Measurements from ENCODE around the gene DPH1.

DPH1 gene

GRCh38 chr17:2017274-2017941 lies 12.5 kb upstream of the DPH1 start:
- no peak for DNase-seq (ENCODE audit: extremely low read depth, low read depth)

DNA sequence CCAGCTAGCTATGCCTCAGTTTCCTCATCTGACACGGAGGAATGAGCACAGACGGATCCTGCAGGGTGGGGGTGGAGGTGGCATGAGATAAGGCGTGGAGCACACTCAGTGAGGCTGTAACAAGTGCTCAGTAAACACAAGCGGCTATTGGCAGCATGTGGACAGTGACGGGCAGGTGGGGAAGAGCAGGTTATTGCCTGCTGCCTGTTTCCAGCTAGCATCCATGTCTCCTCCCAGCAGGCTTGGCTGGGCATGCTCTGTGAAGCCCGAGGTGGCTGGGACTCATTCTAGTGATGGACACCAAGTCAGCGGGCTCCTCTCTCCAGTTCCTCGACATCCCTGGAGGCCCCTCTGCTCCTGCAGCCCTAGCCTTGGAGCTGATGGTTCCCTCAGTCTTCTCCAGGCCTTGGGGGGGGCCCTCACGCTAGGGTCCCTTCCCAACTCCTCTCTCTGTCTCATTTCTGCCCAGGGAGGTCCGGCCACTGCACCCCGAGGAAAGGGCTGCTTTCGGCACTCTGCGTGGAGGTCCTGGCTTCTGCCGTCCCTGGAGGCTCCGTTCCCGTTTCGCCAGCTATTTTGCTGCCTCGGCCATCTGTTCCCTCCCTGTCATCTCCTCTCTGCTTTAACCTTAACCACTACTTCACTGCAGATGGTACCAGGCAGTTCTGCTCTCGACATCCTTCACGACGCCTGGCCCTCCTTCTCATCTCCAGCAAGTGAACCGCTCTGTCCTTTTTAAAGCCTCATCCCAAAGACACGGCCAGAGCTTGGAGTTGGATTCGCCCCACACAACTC lies 11.0 kb upstream of the DPH1 start:
- no peak for TF ChIP-seq CTCF (IDR thresholded peaks at IDR 0.05; ENCODE audit: low read depth, low read length)
- no peak for DNase-seq (ENCODE audit: extremely low read depth, low read depth)

More at GRCh38 chr17:2017274-2017941, 12.5 kb upstream of the DPH1 start:
- no peak for TF ChIP-seq CTCF (IDR thresholded peaks at IDR 0.05; ENCODE audit: low read depth, low read length)

DNA sequence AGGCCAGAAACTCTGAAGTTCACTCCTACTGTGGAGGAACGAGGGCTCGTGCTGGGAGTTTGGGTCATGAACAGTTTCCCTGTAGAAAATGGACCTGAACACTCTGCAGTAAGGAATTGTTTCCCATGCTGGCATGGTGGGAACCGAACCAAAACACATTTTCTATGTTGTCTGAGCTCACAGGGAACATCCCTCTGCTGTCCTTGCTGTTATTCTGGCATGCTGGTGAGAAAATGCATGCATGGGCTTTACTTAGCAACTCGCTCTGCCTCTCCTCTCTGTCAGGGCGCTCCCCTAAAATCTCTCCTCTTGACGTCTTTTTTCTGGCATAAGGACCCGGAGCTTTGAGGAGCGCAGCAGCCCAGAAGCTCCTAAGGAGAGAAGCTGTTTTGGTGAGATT lies 10.2 kb upstream of the DPH1 start:
- DNase-seq (ENCODE audit: extremely low read depth, low read depth): no peak
- TF ChIP-seq CTCF (IDR thresholded peaks at IDR 0.05; ENCODE audit: low read depth, low read length): no peak

GRCh38 chr17:2020721-2021120 lies 9.2 kb upstream of the DPH1 start:
- DNase-seq (ENCODE audit: extremely low read depth, low read depth): no peak
- TF ChIP-seq CTCF (IDR thresholded peaks at IDR 0.05; ENCODE audit: low read depth, low read length): no peak

- DNase-seq (ENCODE audit: extremely low read depth, low read depth): no peak
- no peak for TF ChIP-seq CTCF (IDR thresholded peaks at IDR 0.05; ENCODE audit: low read depth, low read length)
These were observed 7.2 kb upstream of the DPH1 start for GRCh38 chr17:2022647-2023240.

- DNase-seq (ENCODE audit: extremely low read depth, low read depth): no peak
- TF ChIP-seq CTCF (IDR thresholded peaks at IDR 0.05; ENCODE audit: low read depth, low read length): no peak
These were observed 6.7 kb upstream of the DPH1 start for GRCh38 chr17:2023256-2023655.

Data from AG09319 (cell line).